NOMO-1 (cell line): ENCODE results near the gene SBK2.
A peak's percentile ranks its signal among the peaks of the same experiment; 100 is the strongest.
"Not testable (repeated sequence)": the region's sequence is repeated elsewhere in the genome, so short reads cannot be mapped to it uniquely, and the experiment has no call there.

Experiments used
- DNase-seq, 2 experiments: peaks; one replicate each; lab custom pipeline; 2025; ENCODE audit not compliant: unreplicated experiment in 2 of 2; lab: John Stamatoyannopoulos, UW

SBK2 gene

GRCh38 chr19:55537741-55538111, 793 bp upstream of the SBK2 start:
- DNase-seq, result no peak

- DNase-seq, result no peak
These were observed 567 bp downstream of the SBK2 start for GRCh38 chr19:55536366-55536765.

- DNase-seq, result no peak
These were observed 975 bp downstream of the SBK2 start for GRCh38 chr19:55535965-55536350.

DNA sequence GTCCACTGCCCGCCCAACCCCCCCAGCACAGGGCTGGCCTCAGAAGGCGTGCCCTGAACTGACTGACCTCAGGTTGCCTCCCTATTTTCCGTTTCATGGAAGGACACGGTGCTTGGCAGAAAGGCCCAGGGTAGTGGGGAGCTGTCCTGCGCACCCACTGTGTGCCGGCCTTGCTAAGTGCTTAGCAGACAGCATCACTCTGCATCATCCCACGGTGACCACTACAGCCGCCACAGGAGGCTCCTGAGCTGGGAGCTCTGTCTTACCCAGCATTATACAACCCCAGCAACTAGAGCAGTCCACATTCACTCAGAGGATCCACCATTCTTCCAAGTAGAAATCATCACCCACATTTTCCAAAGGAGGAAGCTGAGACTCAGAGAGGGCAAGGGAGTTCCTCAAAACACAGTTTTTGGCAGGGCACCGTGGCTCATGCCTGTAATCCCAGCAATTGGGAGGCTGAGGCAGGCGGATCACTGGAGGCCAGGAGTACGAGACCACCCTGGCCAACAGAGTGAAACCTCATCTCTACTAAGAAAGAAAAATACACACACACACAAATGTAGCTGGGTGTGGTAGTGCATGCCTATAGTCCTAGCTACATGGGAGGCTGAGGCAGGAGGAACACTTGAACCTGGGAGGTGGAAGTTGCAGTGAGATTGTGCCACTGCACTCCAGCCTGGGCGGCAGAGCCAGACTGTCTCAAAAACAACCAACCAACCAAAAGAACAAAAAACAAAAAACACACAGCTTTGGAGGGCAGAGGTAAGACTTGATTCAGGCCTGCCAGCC, 1.6 kb downstream of the SBK2 start:
- no peak for DNase-seq

- not testable (repeated sequence) for DNase-seq
These were observed 2.7 kb downstream of the SBK2 start for GRCh38 chr19:55534280-55534679.

GRCh38 chr19:55530996-55531395, 5.9 kb downstream of the SBK2 start:
- DNase-seq, result no peak

GRCh38 chr19:55529636-55530234, 7.2 kb downstream of the SBK2 start:
- DNase-seq, result no peak

- DNase-seq, result no peak
These were observed 8.7 kb downstream of the SBK2 start for GRCh38 chr19:55528030-55528803.

DNA sequence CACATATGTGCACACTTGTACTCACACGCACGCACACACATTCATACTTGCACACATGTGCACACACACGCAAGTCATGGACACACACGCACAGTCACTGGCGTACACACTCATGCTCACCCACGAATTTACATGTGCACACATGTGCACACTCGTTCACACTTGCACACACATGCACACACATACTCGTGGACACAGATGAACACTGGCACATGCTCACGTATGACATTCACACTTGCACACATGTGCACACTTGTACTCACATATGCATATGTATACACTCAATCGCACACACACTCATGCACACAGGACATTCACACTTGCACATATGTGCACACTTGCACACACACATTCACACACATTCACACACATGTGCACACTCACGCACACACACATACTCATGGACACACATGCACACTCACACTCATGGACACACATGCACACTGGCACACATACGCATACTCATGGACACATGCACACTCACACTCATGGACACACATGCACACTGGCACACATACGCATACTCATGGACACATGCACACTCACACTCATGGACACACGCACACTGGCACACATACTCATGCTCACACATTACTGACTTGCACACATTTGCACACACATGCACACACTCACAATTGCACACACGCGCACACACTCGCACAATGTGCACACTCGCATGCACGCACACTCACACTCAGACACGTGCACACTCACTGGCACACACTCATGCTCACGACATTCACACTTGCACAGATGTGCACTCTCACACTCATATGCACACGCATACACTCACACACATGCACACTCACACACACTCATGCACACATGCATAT, 9.5 kb downstream of the SBK2 start:
- no peak for DNase-seq

DNA sequence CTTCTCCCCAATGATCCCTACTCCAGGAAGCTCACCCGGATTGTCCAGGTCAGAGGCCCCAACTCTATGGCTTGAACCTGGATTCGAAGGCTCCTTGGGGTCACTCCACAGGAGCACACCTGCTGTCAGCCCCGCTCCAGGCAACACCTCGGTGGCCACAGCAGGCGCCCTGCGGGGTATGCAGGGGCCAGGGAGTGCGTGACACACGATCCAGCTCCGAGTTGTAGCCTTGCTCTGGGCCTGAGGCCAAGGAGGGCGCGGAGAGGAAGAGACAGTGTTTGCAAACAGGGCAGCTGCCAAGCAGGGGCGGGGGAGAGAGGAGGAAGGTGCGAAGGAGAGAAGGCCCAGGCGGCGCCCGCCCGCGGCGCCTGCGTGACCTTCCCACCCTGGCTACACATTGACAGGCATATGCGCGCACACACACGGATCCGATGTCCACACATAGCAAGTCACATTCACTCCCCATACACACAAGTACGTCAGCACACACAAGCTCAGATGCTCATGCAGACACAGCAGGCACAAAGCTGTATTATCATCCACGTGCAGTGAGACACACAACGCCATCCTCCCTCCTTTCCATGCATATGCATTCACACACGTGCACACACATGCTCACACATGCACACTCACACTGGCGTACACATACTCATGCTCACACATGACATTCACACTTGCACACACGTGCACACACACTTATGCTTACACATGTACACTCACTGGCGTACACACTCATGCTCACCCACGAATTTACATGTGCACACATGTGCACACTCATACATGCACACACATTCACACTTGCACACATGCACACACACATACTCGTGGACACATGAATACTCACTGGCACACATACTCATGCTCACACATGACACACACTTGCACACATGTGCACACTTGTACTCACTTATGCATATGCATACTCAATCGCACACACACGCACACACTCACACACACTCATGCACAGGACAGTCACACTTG, 10.4 kb downstream of the SBK2 start:
- DNase-seq, result no peak

DNA sequence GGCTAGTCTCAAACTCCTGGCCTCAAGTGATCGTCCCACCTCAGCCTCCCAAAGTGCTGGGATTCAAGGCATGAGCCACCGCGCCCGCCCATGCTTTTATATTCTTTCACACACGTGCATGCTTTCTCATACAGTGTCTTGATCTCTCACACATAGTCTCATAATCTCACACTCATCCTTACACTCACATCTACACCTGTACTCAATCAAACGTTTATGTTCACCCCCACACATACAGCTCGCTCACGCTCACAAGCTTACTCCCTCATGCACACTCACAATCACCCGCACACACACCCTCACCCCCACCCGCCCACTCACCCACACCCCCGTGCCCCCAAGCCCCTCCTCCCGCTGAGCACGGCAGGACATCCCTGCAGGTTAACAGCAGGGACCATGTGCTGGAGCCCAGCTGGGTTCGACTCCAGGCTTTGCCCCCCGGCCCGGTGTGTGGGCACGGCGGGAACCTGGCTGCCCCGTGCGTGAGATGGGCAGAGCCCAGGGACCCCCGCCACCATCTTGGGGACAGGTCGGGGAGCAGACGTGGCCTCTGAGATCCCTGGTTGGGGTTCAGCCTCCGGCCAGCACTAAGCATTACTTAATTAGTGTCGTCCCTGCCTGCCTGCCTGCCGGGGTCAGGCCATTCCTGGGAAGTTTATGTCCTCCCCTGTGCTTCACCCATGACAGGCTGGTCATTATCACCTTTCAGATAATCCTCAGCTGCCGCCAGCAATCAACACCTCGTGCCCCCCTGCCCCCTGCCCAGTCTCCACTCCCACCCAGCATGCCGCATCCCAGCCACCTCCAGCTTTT, 11.4 kb downstream of the SBK2 start:
- no peak for DNase-seq

DNA sequence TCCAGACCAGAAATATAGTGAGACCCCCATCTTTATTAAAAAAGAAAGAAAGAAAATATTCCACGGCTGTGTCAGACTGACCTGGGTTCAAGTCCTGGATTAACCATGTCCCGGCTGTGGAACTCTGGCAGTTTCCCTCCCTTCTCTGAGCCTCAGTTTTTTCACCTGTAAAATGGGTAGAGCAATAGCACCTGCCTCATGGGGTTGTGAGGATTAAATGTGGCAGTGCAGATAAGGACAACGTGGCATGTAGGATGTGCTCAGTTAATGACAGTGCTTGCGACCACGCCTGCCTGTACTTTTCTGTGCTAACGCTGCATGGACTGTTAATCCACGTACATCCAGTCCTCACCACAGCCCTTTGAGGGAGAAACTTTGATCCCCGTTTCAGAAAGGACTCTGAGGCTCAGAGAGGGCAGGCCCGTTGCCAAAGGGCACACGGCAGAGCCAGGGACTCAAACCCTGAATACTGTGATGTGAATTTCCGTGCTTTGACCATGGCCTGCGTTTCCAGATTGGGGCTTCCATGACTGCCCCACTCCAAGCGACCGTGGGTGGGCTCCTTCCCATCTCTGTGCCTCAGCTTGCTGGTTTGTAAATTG, 16.1 kb downstream of the SBK2 start:
- DNase-seq, result no peak

- no peak for DNase-seq
These were observed 17.3 kb downstream of the SBK2 start for GRCh38 chr19:55519451-55520311.

- peak; percentile 81 to 82 for DNase-seq
These were observed 19.9 kb downstream of the SBK2 start for GRCh38 chr19:55516878-55517620.

DNA sequence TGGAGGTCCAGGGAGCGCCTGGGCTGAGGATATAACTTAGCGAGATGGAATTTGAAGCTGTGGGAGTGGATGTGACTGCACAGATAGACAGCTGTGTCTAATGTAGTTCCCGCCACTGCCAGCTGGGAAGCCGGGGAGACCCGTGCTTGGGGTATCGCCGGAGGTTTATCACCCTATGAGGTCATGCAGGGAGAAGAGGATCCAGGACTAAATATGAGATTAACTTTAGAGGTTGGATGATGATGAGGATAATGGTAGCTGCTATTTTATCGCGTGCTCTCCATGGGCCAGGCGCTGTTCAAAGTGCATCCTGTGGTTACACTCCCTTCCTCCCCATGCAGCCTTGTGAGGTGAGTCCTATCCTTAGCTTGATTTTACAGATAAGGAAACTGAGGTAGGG, 28.8 kb downstream of the SBK2 start:
- no peak for DNase-seq

GRCh38 chr19:55504981-55505380, 32.0 kb downstream of the SBK2 start:
- DNase-seq, result no peak

DNA sequence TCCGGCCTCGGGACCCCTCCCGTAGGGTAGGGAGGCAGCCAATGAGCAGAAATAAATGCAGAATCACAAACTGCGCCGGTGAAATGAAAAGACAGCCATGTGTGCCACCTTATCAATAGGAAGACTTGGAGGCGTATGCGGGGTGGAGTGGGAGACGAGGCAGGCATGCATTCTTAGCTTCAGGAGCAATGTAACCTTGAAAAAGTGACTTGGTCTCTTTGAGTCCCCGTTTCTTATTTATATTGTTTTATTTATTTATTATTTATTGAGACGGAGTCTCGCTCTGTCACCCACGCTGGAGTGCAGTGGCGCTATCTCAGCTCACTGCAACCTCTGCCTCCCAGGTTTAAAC, 32.7 kb downstream of the SBK2 start:
- no peak for DNase-seq
